ENCODE data around the gene SLC4A11.
"Not testable (repeated sequence)": the region's sequence is repeated elsewhere in the genome, so short reads cannot be mapped to it uniquely, and the experiment has no call there.

SLC4A11 gene

GRCh38 chr20:3199976-3200755 lies 38.8 kb downstream of the SLC4A11 start:
- no peak for DNase-seq

GRCh38 chr20:3199206-3199605 lies 39.8 kb downstream of the SLC4A11 start:
- no peak for DNase-seq

- DNase-seq = no peak
Measured at GRCh38 chr20:3195590-3196237, 43.3 kb downstream of the SLC4A11 start.

DNA sequence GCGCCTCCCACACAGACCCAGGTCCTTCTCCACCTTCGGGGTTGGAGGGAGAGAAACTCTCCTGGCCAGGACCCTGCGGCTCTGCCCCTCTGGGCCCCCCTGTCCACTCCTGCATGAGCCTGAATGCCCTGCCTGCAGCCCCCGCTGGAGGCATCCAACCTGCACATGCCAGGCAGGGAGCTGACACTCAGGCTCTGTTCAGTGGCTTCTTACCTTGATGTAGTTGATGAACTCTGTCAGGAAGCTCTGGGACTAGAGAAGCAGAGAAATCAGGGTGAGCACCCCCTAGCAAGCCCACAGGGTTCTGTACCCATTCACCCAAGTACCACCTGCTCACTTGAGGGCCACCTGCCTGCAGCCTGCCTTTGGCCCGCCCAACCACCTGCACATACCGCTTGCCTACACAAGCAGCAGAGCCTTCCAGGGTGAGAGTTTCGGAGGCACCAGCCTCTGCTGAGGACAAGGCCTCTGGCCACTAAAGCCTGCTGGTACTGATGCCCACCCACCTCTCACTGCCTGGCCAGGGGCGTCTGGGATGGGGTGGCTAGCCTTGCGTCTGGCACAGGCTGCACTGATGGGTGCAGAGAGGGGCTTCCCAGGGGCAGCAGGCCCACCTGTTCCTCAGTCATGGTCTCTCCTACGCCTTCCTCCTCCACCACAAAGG lies 44.2 kb downstream of the SLC4A11 start:
- no peak for DNase-seq

DNA sequence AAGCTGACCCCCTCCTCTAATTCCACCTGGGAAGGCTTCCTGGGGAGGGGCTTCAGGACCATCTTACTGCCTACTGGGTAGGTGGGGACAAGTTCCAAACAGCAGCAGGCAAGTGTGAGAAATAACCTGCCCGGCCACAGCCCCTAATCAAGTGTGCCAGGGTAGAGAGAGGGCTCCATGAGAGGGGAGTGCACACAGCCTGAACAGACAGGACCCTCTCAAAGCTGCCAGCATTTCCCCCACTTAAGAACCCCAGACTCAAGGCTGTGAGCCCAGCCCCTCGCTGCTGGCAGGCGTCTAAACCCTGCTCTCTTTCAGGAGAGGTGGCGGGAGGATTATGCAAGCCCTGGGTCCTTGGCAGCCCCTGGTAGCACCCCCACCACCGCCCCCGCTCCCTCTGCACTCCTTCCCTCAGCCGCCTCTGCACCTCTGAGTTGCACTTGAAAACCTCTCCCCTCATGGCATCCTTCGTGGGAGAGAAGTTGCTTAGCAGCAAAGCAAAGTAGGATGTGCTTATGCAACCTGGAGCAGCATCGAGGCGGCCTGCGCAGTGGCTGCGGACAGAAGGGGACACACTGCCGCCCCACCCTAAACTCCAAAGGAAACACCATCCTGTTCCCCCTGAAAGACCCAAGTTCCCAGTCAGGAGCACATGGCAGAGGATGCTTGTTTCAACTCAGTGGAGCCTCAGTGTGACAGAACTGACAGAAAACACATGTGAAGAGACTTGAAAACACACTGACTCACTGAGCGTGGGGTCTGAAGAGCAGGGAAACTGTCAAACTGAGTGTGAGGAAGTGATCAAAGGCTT lies 45.0 kb downstream of the SLC4A11 start:
- no peak for DNase-seq

DNA sequence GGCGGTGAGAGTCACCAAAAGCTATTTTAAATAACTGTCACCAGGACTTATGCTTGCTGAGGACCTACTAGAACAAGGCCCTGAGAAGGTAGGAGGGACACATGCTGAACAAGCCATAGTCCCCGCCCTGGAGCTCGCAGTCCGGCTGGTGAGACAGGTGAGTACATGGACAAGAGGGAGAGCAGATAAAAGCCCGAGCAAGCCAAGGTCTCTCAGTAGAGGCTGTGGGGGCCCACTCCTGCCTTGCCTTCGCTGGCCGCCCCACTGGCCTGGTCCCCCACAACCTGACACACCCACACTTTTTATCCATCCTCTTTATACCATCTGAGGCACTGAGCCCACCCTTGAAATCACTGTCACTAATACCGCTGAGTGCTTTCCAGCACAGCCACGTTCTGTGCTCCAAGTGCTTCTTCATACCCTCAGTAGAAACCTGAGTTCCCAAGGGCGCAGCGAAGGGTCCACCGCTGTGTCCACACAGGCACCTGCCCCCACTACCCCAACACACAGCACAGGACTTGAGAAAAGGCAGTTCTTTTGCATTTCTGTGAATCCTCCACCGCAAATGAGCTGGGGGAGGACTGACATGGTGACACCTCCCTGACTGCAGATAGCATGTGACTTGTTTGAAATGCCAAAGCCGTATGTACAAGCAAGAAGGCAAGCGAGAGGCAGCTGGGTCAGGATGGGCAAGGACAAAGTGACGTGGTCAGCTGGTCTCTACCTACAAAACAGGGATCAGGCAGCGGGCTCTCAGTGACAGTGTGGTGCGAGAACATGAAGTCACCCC lies 46.6 kb downstream of the SLC4A11 start:
- no peak for DNase-seq

DNA sequence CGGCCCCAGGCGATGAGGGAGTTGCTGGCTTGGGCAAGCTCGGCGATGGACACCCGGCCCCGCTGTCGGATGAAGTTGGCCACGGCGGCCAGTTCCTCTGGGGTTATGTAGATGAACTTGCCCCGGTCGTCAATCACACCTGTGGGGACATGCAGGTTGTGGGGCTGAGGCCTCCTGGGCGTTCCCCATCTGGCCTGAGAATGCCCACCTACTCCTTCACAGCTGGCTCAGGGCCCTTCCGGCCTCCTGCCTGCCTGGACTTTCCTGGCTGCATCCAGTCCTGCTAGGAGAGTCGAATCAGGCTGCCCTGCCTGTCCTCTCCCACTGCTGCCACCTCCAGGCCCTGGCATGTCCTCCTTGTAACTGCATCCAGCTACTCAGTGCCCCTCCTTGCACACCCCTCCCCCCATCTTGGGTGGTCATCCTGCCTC lies 48.3 kb downstream of the SLC4A11 start:
- DNase-seq = no peak

DNA sequence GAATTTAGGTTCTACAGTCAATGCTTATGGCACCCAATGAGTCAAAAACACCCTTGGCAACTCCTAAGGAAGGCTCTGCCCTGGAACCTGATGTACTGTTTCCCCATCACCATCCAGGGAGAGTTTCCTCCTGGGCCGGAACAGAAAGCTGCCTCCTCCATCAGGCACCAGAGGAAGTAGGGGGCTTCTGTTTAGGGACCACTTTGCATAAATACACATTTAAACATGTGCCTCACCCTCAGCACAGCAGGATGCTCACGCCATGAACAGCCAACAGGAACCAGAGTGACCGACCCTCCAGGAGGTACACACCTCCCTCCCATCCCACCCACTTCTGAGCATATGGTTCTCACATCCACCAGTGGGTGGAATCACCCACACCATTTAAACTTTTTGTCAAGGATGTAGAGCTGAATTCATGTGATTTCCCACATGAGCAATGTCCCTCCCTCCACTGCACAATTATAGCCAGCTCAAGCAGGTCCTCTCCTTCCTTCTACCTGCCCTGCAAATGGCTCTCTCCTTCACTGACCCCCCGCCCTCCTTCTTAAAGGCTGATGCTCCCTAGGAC lies 49.3 kb downstream of the SLC4A11 start:
- no peak for DNase-seq

DNA sequence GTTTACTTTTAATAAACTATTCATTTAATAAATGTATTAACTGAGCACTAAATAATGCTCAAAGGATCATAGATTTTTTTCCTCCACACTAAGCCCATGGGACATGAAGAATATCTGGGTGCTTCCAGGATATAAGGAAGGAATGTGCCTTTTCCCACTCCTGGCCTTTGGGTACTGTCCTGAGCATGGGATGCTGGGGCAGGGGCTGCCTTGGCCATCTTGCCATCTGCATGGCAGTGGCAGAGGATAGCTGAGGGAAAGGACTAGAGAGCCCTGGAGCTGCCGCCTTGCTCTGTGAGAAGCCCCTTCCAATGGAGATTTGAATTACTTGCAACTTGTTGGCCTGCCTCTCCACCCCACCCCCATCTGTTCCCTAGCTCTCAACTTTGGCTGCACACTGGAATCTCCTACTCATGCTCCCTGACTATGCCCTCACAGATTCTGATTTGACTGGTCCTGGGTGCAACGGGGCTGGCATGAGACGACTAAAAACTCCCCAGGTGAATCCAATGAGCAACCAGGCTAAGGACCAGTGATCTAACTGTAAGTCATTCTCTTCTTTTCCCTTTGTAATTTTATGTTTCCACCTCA lies 50.1 kb downstream of the SLC4A11 start:
- DNase-seq = no peak

GRCh38 chr20:3187861-3188260 lies 51.1 kb downstream of the SLC4A11 start:
- not testable (repeated sequence) for DNase-seq

DNA sequence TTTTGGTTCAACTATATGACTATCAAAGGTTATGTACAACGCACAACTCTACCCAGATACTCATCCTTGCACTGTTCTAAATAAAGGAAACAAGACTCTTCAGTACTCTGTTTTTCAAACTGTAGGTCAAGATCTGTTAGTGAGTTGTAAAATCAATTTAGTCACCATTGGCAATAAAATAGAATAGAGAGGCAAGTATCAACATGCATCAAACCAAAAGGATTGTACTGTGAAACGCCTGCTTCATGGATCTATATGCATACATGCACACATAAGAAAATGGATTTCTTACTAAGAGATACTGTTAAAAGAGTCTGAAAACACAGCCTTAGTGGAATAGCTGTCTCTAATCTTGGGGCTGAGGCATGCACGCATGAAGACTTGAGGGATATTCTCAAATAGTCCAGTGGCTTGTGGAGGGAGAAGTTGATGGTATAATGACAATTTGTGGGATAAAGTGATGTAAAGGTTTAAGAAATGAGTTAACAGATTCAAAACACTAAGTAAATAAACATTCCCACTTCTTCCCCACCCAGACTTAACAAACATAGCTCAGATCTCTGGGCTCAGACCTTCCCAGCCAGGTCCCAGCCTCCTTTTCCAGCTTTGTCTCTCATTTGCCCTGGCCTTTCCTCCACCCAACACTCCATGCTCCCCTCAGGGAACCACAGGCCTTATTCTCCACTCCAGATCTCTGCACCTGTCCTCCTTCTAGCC lies 54.9 kb downstream of the SLC4A11 start:
- DNase-seq = no peak

GRCh38 chr20:3182429-3182828 lies 56.6 kb downstream of the SLC4A11 start:
- DNase-seq = not testable (repeated sequence)

GRCh38 chr20:3181270-3181669 lies 57.7 kb downstream of the SLC4A11 start:
- no peak for DNase-seq

DNA sequence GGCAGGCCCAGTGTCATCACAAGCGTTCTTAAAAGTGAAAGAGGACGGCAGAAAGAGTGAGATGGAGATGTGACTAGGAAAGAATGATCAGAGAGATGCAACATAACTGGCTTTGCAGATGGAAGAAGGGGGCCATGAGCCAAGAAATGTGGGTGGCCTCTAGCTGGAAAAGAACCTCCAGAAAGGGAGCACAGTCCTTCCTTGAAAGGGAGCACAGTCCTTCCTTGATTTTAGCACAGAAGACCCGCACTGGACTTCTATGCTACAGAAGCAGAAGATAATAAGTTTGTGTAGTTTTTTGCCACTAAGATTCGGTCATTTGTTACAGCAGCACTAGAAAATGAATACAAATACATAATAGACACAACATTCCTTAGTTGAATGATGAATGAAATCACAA lies 58.7 kb downstream of the SLC4A11 start:
- DNase-seq = no peak

DNA sequence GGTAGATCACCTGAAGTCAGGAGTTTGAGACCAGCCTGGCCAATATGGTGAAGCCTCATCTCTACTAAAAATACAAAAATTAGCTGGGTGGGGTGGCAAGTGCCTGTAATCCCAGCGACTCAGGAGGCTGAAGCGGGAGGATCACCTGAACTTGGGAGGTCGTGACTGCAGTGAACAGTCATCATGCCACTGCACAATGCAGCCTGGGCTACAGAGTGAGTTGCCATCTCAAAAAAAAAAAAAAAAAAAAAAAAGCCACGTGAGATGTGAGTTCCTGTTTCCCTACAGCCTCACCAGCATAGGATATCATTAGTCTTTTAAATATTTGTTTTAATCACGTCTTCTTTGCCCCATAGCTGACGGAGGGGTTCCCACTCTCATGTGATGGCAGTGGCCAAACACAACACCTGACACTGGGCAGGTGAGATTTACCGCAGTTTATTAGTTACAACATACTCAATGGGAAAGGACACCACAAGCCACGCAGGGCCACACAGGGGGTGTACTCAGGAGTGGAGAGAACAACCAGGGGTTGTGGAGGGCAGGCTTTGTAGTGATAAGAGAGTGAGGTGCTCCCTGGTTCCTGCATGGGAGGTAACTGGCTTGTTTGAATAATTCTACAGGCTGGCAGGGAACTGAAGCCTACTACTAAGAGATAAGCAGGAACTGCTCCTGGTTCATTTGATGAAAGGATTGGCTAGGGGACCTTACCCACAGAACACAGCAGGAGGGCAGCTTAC lies 61.1 kb downstream of the SLC4A11 start:
- no peak for DNase-seq
